ENCODE measurements around the gene ATP2C2.
"Not testable (repeated sequence)": the region's sequence is repeated elsewhere in the genome, so short reads cannot be mapped to it uniquely, and the experiment has no call there.

ATP2C2 gene

DNA sequence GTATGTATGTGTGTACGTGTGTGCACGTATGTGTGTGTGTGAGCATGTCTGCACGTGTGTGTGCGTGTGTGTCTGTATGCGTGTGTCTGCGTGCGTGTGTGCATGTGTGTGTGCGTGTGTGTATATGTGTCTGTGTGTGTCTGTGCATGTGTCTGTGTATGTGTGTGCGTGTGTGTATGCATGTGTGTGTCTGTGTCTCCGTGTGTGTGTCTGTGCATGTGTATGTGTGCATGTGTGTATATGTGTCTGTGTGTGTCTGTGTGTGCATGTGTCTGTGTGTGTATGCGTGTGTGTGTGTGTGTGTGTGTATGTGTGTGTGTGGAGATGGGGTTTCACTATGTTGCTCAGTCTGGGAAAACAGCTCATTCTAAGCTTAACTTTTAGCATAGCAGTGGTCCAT is 43.9 kb downstream of the ATP2C2 start:
- Histone ChIP-seq H3K4me3 (no peak overlapping the region), H3K36me3 (ENCODE audit: insufficient read depth, low read length) (no peaks in the 10 kb centered on the region), H3K27ac (no peak overlapping the region), H3K9me3 (ENCODE audit: low read depth, low read length) (no peaks in the 10 kb centered on the region), H3K9ac (ENCODE audit: insufficient read length) (no peak overlapping the region)
- TF ChIP-seq EZH2 (IDR thresholded peaks at IDR 0.05) (no peak), POLR2AphosphoS5 (IDR thresholded peaks at IDR 0.05; ENCODE audit: borderline replicate concordance, low read depth, low read length) (no peak), FOXP2 (optimal IDR thresholded peaks at IDR 0.05; ENCODE audit: control extremely low read depth, extremely low read length, insufficient read depth) (no peak)
- no peak for DNase-seq (ENCODE audit: low read depth, low spot score)

DNA sequence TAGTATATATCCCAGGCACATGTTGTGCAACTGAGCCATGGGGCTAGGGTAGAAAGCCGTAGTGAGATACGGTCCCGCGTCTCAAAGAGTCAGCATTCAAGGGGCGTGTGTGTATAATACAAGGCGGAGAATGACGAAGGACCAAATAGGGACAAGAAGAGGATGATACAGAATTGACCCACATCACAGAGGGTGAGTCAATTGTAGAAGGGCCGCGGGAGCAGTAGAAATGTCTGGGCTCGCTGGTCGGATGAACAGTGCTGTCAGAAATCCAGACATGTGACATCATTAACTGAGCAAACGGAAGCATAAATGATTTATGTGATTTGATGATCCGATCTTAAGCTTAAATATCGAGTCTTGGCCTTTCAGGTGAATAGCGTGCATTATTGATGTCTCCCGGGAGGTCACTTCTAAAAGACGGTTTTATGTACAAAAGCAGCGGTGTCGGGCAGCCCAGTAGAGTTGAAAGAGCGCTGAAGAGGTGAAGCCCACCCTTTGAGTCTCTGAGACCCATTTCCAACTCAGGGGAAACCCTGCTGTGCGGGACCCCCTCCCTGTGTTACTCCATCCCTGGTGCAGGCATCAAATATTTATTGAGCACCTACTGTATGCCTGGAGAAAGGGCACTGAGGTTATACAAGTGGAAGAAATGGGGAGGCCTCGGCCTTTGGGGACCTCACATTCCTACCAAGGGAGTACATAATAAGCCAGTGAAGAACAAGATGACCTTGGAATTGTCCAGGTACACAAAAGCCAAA is 45.1 kb downstream of the ATP2C2 start:
- Histone ChIP-seq H3K4me3 (no peak overlapping the region), H3K9me3 (ENCODE audit: low read depth, low read length) (no peaks in the 10 kb centered on the region), H3K36me3 (ENCODE audit: insufficient read depth, low read length) (no peaks in the 10 kb centered on the region), H3K9ac (ENCODE audit: insufficient read length) (no peak overlapping the region), H3K27ac (no peak overlapping the region)
- no peak for DNase-seq (ENCODE audit: low read depth, low spot score)
- TF ChIP-seq EZH2 (IDR thresholded peaks at IDR 0.05) (no peak), POLR2AphosphoS5 (IDR thresholded peaks at IDR 0.05; ENCODE audit: borderline replicate concordance, low read depth, low read length) (no peak), FOXP2 (optimal IDR thresholded peaks at IDR 0.05; ENCODE audit: control extremely low read depth, extremely low read length, insufficient read depth) (no peak)

DNA sequence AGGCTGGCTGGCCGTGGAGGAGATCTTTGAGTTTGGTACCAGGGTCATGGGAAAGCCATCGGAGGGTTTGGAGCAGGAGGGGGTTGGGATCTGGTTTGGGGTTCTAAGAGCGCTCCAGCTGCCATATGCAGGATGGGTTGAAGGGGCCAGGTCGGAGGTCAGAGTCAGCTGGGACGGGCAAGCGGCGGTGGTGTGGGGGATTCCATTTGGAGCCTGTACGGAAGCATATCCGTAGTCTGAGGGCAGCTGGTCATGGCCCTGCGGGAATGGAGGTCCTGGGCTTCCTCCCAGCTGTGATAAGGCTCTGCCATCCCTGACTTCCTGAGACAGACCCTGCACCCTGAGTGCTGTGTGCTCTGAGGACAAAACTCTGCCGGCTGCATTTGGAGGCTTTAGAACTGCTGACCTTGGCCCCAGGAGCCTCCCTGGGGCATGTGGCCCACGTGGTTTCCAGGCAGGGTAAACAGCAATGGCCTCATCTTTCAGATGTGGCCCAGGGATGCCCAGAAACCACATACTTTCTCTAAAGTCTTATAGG is 46.5 kb downstream of the ATP2C2 start:
- Histone ChIP-seq H3K9ac (ENCODE audit: insufficient read length) (no peak overlapping the region), H3K4me3 (no peak overlapping the region), H3K27ac (no peak overlapping the region), H3K36me3 (ENCODE audit: insufficient read depth, low read length) (no peaks in the 10 kb centered on the region), H3K9me3 (ENCODE audit: low read depth, low read length) (no peaks in the 10 kb centered on the region)
- no peak for DNase-seq (ENCODE audit: low read depth, low spot score)
- TF ChIP-seq EZH2 (IDR thresholded peaks at IDR 0.05) (no peak), FOXP2 (optimal IDR thresholded peaks at IDR 0.05; ENCODE audit: control extremely low read depth, extremely low read length, insufficient read depth) (no peak), POLR2AphosphoS5 (IDR thresholded peaks at IDR 0.05; ENCODE audit: borderline replicate concordance, low read depth, low read length) (no peak)

DNA sequence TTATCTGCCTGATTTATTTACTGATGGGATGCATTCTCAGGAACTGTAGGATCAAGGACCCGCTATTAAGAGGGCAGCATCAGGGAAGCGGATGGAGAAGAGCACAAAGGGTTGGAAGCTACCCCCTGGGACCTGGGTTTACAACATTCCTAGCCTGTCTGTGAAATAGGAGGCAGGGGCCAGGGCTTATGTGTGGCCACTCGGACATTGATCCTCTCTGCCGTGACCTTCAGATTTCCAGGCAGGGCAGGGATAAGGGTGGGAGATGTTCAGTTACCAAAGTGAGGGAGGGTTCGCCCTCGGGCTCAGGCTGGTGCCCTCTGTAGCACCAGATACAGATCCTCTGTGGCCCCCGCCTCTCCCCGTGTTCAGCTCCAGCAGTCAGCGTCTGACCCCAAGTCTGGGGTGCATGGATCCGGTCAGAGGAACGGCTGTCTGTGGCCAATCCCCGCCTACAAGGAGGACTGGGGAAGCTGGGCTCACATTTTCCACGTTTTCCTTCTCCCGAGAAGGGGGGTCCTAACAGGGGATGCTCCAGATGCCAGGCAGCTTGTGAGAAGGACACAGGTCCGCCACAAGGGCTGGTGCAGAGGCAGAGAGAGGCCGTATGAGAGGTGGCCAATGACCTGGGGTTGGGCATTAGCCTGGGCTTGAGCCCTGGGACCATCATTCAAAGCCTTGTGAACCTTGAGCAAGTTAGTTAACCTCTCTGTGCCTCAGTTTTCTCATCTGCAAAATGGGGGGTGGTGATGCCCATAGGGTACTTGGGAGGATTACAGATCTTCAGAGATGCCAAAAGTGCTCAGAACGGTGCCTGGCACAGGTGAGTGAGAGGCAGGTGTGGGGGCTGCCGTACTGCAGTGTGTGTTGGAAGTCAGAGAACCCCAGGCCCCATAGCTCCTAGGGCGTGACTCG is 48.3 kb downstream of the ATP2C2 start:
- Histone ChIP-seq H3K9me3 (ENCODE audit: low read depth, low read length) (no peaks in the 10 kb centered on the region), H3K9ac (ENCODE audit: insufficient read length) (no peak overlapping the region), H3K36me3 (ENCODE audit: insufficient read depth, low read length) (no peaks in the 10 kb centered on the region), H3K27ac (no peak overlapping the region), H3K4me3 (no peak overlapping the region)
- no peak for TF ChIP-seq EZH2 (IDR thresholded peaks at IDR 0.05)
- no peak for TF ChIP-seq POLR2AphosphoS5 (IDR thresholded peaks at IDR 0.05; ENCODE audit: borderline replicate concordance, low read depth, low read length)
- no peak for TF ChIP-seq FOXP2 (optimal IDR thresholded peaks at IDR 0.05; ENCODE audit: control extremely low read depth, extremely low read length, insufficient read depth)
- no peak for DNase-seq (ENCODE audit: low read depth, low spot score)

DNA sequence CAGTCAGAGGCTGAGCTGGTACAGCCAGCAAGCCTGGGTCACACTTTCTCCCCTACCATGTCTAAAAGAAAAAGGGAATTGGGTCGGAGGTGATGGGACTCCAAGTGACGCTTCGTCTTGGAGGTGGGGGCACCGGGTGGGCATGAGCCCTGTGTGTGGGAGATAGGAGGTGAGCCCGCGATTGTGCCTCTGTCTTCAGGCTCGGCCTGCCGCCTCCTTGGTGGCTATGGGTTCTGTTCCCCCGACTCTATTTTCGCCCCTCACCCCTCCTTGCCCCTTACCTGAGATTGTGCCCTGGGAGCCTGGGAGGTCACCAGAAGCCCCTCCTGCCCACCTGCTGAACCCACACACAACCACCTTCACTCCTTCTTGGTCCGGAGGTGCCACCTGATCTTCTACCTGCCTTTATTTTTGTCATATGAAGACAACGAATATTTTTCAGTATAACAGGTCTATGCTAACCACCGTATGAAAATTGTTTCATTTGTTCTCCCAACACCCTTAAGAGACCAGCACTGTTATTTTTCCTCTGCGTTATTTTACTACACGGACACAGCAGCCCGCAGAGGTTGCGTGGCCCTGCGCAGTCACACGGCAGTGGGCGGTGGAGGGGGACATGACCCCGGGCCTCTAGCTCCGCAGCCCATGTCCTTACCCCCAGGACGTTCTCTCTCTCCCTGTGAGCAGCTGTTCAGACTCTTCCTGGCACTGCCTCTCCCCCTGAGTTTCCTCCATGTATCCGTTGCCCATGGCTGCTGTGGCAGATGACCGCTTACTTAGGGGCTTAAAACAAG is 49.9 kb downstream of the ATP2C2 start:
- no peak overlapping the region for H3K9ac ChIP-seq (ENCODE audit: insufficient read length)
- H3K36me3 ChIP-seq (ENCODE audit: insufficient read depth, low read length): no peaks in the 10 kb centered on the region
- DNase-seq (ENCODE audit: low read depth, low spot score): no peak
- H3K4me3 ChIP-seq: no peak overlapping the region
- TF ChIP-seq EZH2 (IDR thresholded peaks at IDR 0.05) (no peak), POLR2AphosphoS5 (IDR thresholded peaks at IDR 0.05; ENCODE audit: borderline replicate concordance, low read depth, low read length) (no peak), FOXP2 (optimal IDR thresholded peaks at IDR 0.05; ENCODE audit: control extremely low read depth, extremely low read length, insufficient read depth) (no peak)
- H3K27ac ChIP-seq: no peak overlapping the region
- no peaks in the 10 kb centered on the region for H3K9me3 ChIP-seq (ENCODE audit: low read depth, low read length)

DNA sequence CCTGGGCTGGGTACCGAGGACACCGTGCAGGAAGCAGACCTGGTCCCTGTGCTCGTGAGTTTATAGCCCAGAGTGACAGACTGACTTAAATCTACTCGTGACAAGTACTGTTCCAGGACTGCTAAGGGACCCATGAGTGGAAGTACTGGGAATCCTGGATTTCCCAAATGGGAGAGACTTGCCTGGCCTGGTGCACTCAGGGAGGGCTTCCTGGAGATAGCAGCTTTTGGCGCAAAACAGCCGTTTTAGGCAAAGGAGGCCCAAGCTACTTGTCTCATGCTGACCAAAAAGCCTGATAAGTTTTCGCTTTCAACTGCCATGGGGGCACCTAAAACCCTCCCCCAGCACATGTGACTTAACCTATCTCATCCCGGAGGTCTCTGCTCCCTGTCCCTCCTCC is 51.4 kb downstream of the ATP2C2 start:
- TF ChIP-seq EZH2 (IDR thresholded peaks at IDR 0.05) (no peak), FOXP2 (optimal IDR thresholded peaks at IDR 0.05; ENCODE audit: control extremely low read depth, extremely low read length, insufficient read depth) (no peak), POLR2AphosphoS5 (IDR thresholded peaks at IDR 0.05; ENCODE audit: borderline replicate concordance, low read depth, low read length) (no peak)
- Histone ChIP-seq H3K9me3 (ENCODE audit: low read depth, low read length) (no peaks in the 10 kb centered on the region), H3K27ac (no peak overlapping the region), H3K4me3 (no peak overlapping the region), H3K36me3 (ENCODE audit: insufficient read depth, low read length) (no peaks in the 10 kb centered on the region), H3K9ac (ENCODE audit: insufficient read length) (no peak overlapping the region)
- no peak for DNase-seq (ENCODE audit: low read depth, low spot score)

DNA sequence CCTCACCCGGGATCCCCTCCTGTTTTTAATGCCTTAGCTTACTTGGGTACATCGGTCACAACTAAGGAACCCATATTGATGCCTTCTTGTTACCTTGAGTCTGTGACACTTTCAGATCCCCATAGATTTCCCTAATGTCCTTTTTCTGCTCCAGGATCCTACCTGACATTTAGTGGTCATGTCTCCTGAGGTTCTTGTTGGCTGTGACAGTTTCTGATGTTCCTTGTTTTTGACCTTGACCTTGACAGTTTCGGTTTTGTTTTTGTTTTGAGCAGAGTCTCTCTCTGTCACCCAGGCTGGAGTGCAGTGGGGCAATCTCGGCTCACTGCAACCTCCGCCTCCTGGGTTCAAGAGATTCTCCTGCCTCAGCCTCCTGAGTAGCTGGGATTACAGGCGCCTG is 52.2 kb downstream of the ATP2C2 start:
- not testable (repeated sequence) for H3K9ac ChIP-seq (ENCODE audit: insufficient read length); H3K27ac ChIP-seq; DNase-seq (ENCODE audit: low read depth, low spot score); H3K36me3 ChIP-seq (ENCODE audit: insufficient read depth, low read length); H3K4me3 ChIP-seq; H3K9me3 ChIP-seq (ENCODE audit: low read depth, low read length)
